Measurements from ENCODE around the gene ZCCHC17.

The ZCCHC17 gene

DNA sequence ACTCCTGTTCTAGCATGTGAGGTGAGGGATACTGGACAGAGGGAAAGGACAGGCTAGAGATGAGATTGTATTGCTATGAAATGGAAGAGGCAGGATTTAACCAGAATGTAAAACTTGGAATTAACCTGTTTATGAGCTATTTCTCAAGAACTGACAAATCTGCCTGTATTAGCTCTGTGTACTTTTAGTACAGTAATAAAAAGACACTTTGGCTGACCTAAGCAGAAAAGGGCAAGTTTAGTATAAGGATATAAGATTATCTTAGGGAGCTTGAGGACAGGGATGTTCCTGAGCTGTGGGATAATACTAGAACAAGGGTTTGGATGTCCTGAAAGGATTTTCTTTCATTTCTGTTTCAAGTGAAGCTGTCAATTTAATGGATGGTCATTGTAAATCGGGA, 11.2 kb downstream of the ZCCHC17 start:
- no peak for DNase-seq

DNA sequence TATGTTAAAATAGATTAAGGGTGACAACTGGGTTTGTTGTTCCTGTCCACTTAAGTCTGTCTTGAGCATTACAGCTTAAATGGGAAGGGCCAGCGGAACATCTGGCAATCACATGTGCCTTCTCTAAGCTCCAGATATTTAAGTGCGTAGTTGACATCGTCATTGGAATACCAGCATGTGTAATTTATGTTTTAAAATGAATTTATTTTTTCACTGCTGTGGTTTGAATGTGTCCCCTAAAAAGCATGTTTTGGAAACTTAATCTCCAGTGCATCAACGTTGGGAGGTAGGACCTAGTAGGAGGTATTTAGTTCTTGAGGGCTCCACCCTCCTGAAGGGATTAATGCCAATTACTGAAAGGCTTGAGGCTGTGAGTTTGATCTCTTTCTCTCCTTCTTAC, 13.4 kb downstream of the ZCCHC17 start:
- no peak for DNase-seq

DNA sequence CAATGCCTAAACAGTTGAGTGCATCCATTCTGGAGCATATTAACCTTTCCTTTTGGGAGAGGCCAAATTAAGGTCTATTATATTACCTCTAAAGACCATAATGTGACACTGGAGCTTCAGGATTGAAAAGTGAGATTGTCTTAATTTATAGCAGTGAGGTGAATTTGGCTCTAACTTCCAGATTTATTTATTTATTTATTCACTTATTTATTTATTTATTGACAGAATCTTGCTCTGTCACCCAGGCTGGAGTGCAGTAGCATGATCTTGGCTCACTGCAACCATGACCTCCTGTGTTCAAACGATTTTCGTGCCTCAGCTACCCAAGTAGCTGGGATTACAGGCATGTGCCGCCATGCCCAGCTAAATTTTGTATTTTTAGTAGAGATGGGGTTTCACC, 19.1 kb downstream of the ZCCHC17 start:
- DNase-seq, result no peak

DNA sequence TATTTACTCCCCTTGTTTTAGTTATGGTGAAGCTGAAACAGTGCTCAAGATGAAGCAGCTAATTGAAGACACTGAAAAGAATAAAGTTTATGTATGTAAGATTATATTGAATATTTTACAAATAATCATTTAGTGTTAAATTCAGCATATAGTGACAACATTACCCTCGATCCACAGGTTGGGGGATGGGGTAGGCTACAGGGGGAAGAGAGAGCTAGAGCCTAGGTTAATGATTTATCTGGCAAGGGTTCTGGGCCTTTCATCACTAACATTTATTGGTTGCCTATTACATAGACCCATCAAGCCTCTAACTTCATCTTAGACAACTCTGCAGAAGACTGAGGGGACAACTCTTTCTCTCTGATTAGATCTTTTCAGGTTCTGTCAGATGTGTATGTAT, 21.3 kb downstream of the ZCCHC17 start:
- DNase-seq, result no peak

DNA sequence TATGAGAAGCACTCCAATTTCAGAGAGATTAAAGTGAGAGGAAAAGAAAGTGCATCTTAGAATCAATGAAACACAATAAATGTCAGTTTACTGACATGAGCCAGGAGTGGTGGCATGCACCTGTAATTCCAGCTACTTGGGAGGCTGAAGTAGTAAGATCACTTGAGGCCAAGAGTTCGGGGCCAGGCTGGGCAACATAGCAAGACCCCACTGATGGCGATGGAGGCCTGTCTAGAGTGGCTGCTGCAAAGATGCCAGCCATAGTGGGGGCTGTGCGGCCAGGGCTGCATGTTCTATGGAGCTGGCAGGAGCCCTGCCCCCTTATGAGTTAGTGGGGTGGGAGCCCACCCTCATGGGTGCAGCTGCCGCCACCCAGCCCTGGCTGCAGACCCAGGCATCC, 27.3 kb downstream of the ZCCHC17 start:
- DNase-seq, result no peak

DNA sequence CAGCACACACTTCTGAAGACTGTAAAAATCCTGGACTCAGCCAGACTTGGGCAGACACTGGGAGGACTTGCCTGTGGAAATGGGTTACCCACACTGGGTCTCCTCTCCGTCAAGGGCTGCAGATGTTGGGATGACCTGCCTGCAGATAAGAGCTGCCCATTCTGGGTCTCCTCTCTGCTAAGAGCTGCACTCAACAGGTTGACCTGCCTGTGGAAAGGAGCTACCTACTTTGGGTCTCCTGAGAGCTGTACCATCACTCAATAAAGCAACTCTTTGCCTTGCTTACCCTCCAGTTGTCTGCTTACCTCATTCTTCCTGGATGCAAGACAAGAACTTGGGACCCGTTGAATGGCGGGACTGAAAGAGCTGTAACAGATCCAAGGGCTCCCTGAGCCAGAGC, 28.2 kb downstream of the ZCCHC17 start:
- no peak for DNase-seq

DNA sequence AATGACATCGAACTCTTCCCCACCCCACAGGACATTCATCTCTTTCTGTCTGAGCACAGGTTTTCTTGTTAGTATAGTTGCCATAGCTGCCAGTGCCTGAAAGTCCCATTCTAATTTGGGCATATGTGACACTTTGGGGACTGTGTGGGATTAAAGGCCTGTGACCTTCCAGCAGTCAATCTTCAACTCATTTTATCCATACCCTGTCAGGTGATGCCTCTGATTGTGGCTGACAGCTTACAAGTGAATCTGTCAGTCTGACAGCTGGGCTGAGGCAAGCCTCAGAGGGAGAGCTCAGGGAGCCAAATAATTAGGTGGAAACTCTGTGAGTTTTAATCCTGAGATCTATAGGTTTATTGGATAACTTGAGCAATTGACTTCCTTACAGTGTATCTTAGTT, 29.6 kb downstream of the ZCCHC17 start:
- no peak for DNase-seq

DNA sequence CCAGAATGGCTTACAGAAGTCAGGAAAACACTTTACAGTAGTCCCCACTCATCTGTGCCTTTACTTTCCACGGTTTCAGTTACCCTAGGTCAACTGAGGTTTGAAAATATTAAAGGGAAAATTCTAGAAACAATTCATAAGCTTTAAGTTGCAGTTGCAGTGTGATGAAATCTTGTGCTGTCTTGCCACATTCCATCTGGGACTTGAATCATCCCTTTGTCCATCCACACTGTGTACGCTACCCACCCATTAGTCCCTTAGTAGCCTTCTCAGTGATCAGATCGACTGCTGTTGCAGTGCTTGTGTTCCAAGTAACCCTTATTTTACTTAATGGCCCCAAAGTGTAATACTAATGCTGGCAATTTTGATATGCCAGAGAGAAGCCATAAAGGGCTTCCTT, 30.5 kb downstream of the ZCCHC17 start:
- DNase-seq, result no peak

DNA sequence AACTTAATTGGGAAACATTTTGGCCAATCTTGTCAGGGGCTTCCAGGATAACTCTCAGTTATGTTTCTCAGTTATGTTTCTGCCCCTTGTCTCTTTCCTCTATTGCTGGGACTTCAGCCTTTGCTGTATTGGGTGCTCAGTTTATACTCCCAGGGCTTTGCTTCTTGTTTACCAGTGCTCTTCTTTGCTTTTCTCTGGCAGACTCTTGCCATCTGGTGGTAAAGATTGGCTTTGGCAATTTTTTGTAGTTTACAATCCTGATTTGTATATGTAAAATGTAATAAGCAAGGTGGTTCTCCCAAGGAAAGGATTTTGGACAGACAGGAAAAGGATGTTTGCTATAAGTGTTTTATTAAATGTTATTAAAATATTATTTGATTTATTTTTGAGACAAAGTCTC, 38.2 kb downstream of the ZCCHC17 start:
- no peak for DNase-seq

DNA sequence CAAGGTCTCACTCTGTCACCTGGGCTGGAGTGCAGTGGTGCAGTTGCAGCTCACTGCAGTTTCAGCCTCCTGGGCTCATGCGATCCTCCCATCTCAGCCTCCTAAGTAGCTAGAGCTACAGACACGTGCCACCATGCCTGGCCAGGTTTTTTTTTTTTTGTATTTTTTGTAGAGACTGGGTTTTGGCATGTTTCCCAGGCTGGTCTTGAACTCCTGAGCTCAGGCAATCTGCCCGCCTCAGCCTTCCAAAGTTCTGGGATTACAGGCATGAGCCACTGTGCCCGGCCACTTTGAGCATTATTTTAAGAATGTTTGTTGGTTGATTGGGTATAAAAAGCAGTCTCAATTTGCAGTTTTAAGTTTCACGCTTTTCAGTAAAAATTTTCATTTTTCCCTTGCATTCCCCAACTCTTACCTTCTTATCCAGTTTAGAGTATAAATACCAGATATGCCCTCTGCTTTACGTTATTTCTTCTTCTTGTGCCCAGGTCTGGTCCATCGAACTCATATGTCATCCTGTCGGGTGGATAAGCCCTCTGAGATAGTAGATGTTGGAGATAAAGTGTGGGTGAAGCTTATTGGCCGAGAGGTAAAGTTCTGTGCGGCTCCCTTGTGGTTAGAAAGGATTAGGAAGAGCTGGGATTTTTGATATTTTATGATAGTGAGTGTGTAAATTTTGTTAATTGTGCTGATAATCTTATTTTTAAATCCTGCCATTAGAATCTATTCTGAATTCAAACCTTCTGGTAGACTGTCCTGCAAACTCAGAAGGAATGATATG, 40.0 kb downstream of the ZCCHC17 start:
- DNase-seq, result no peak

DNA sequence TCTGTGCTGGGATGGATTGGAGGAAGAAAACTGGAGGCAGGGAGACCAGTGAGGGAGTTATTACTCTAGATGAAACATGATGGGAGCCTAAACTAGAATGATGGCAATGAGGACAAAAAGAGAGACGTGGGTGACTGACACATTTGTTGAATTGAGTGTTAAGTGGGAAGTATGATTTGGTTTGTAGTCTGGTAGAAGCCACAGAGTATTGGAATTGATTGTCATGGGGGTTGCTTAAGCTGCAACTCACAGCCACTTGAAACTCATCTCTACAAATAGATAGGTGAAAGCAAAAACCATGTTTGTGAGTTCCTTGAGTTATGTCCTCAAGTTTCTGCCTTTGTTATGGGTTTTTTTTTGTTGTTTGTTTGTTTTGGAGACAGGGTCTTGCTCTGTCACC, 47.7 kb downstream of the ZCCHC17 start:
- DNase-seq, result no peak

DNA sequence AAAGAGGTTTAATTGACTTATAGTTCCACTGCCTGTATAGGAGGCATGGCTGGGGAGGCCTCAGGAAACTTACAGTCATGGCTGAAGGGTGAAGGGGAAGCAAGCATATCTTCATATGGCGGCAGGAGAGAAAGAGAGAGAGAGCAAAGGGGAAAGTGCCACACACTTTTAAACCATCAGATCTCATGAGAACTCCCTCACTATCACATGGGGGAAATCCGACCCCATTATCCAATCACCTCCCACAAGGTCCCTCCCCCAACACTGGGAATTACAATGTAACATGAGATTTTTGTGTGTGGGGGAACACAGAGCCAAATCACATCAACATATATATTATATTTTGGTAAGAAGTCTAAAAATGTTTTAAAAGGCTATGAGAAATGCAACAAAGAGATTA, 48.8 kb downstream of the ZCCHC17 start:
- no peak for DNase-seq

DNA sequence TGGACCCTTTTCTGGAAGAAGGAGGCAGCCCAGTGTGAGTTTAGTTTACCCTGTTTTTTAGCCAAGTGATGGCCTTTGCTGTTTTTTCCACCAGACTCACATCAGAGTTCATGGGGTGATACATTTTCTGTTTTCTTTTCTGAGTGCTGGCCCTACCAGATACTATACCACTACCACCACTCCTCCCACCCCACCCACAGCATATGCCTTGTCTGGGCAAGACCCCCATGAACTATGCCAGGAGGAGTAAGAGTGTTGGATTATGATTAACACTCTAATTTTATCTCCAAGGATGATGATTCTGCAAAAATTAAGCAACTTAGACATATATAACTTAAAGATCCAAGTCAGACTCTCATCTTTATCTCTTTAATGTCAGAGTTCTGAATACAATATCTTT, 50.0 kb downstream of the ZCCHC17 start:
- no peak for DNase-seq

DNA sequence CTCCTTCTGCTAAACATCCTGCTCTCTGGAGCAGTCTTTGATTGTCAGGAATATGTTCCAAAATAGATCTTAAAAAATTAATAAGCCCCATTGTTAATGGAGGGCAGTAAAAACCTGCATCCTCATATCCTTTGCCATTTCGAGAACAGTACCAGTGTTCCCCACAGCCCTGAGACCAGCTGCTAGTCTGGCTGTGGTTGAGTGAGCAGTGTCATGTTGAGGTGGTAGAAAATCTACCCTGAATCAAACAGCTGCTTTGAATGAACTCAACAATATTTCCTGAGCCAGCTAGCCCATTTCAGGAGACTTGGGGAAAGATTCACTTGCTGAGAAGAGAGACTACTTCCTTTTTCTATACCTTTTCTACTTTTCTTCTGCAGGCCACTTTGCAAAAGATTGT, 51.6 kb downstream of the ZCCHC17 start:
- DNase-seq, result no peak

DNA sequence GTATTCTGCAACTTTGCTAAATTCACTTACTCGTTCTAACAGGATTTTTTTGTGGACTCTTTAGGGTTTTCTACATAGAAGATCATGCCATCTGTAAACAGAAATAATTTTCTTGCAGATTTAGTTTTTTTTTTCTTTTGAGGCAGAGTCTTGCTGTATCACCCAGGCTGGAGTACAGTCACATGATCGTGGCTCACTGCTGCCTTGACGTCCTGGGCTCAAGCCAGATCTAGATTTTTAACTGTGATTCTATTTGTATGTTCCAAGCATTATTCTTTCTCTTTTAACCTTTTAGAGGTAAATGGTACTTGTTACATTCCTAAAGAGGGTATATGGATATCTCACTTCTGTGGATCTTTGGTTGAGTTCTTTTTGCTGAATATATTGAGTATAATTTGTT, 57.5 kb downstream of the ZCCHC17 start:
- no peak for DNase-seq

DNA sequence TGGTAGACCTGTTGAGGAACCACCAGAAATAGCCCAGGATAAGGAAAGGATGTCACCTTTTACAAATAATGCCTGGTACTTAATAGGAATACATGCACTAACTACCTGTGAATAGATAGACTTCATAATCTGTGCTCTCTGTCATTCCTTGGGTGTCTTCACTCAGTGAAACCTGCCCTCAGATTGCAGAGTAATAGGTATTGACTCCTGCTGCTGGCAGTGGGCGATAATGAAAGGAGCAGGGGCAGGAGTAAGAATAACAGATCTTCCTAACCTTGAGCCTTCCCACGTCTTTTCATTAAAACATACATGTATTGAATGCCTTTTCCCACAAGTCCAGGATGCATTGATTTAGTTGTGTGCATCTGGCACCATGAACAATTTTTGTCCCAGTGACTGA, 59.6 kb downstream of the ZCCHC17 start:
- no peak for DNase-seq

DNA sequence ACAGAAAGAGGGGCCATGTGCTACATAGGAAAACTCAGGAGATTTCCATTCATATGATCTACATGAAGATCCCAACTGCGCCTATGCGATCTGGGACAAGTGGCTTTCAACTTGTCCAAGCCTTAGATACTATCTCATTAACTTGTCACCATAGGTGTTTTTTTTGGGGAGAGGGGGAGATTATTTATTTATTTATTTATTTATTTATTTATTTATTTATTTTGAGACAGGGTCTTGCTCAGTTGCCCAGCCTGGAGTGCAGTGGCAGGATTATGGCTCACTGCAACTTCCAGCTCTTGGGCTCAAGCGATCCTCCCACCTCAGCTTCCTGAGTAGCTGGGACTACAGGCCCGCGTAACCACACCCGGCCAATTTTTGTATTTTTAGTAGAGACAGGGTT, 64.8 kb downstream of the ZCCHC17 start:
- no peak for DNase-seq

DNA sequence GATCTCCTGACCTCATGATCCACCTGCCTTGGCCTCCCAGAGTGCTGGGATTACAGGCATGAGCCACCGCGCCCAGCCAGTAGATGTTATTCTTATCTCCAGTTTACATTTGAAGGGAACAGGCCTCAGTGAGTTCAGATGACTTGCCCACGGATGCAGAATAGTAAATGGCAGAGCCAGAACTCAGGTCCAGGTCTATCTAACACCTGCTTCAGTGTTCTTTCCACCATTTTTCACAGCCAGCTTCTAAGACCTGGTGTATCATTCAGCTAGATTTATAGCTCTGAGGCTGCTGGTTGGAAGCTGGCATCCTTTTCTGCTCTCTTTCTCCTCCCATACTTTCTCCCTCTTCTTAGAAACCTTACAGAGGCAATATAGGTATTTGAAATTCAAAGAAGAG, 65.2 kb downstream of the ZCCHC17 start:
- no peak for DNase-seq

DNA sequence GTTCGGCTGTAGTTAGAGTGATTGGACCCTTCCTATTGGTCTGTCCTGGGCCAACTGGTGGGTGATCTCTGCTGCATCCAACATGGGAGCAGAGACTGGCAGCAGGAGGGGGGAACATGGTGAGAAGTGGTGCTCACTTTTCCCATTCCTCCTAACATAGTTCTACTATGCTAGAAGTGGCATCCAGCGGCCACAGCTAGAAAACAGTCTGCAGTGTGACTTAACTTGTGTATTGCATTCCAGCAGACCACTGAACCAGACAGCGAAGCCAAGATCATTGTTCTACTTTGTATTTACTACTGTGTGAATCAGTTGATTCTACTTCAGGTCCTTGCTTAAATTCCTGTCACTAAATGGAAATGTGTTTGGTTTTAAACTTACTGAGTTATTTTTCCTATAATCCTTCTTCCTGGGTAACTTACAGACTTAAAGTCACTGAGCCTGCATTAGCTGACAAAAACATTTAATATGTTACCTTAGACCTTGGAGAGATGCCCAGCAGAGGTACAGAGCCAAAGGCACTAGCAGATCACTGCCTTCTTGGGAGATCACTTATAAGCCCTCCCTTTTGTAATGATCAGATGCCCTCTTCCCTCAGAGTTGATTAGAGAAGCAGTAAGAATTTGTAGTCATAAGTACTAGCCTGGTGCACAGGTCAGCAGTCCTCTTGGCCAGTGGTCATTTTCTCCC, 67.9 kb downstream of the ZCCHC17 start:
- DNase-seq, result no peak

DNA sequence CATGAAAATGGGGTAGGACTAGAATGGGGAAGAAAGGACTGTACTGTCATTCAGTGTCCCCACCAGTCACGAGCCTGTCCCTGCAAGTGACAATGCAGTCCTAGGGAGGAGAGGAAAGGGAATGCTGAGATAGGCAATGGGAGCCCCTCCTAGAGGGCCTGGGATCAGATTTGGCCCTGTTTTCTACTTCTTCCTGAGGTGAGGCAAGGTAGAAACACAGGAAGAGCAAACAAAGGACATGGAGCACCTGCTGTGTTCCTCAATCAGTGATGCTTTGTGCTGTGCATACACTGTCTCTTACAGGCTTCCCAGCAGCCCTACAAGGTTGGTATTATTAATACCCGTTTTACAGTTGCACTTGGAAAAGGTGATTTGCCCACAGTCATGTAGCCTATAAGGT, 70.0 kb downstream of the ZCCHC17 start:
- DNase-seq, result no peak

DNA sequence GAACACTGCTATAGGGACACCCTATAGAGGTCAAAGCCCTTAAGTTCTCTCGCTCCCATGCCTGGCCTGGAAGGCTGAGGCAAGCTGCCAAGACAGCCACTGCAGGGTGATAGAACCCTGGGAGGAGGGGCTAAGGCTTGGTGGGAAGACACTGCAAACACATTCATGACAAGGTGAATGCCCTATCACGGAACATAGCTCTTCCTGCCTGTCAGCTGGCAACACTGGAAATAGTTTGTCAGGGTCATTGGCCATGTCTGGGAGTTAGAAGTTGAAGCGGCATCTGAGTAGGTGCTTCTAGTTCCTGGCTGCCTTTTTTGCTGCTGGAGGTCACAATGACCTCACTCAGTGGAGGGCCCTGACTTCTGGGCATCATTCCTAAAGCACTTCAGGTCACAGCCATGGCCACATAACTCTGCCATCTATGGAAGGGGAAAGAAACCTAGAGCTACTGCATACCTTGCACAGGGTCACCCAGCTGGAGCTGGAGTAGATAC, 71.8 kb downstream of the ZCCHC17 start:
- DNase-seq, result no peak

DNA sequence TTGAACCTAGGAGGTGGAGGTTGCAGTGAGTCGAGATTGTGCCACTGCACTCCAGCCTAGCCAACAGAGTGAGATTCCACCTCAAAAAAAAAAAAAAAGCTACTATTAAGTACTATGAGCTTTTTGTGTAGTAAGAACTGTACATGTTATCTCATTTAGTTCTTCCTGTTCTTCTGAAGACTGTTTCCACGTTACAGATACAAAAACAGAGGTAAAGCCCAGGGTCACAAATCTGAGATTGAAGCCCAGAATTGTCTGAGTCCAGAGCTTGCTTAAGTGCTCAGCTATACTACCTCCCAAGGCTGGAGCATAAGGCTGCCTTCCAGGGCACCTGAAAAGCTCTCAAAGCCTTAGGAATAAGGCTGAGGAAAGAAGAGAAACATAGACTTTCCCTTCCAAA, 73.2 kb downstream of the ZCCHC17 start:
- no peak for DNase-seq

DNA sequence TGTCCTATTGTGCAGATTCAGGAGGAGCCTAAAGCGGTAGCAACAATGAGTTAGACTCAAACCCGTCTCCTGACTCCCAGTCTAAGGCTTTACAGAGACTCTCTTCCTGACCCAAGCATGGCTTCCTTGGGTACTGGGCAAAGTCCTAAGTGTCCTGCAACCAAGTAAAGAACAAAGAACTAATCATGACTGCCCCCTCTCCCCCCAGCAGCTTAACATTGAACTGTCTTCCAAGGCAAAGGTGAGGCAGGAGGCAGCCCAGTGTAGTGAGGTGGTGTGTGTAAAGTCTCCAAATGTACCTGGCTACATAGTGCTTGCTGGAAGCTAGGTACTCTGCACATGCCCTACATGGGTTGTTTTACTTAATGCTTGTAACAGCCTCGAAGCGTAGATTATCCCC, 73.7 kb downstream of the ZCCHC17 start:
- no peak for DNase-seq

DNA sequence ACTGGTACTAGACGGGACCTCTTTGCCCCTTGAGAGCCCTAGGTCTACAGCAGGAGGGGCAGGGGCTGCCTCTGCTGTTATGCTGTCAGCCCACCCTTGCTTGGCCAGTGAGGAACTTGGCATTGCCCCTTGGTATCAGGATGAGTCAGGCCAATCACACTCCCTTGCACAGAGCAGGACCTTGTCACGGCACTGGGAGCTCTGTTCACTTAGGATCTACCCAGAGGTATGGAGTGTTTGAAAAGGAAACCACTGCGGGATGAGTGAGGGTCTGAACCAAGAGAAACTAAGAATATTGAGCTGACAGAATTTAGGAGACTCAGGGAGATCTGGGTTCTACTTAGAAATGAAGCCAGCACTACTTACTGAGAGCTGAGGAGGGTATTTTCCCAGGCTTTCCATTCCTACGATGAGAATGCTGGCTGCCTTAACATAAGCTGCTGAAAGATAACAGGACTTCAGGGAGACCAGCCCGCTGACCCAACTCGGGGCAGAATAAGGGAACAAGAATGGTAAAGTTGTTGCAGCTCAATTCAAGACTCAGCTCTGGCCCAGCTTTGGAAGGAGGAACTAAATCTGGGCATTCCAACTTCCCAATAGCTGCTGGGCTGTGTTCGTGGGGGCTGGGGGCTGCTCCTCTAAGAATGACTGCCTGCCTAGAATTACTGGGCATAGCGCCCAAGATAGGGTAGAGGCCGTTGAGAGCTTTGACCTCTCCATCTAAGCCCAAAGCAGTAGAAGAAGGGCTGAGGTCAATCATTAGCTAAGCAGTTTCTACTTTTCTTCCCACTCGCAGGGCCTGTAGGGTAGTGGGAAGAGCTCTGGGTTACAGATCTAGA, 74.5 kb downstream of the ZCCHC17 start:
- no peak for DNase-seq

All from femur (tissue), 1 donor.